Dermis microvascular lymphatic vessel endothelial cell (primary cell): Measurements from ENCODE around the gene MCOLN2. TPM values are rescaled to one million over a fixed set of nuclear protein-coding genes. Genes with fewer than 3 reads are reported as not detected.
"Not testable (repeated sequence)": the region's sequence is repeated elsewhere in the genome, so short reads cannot be mapped to it uniquely, and the experiment has no call there.

Experiments
- DNase-seq, 2 donors: peaks; one replicate each; pipeline versions ENCODE4 v3.0.0 to v3.0.0-alpha.2; 2010; ENCODE audit warnings: low read depth in 2 of 2
- total RNA-seq: library from RNA; depleted of rRNA; stranded (reverse); fragments of >200 nt; gene quantifications from 2 replicates; pipeline ENCODE4 v1.2.1, GENCODE V29; 2014

The MCOLN2 gene
- total RNA-seq, 1 donor from 2014 or later: not detected

- DNase-seq: peak; percentile 70 to 88
Measured at GRCh38 chr1:84944767-84945486, 52.0 kb downstream of the MCOLN2 start.

- no peak for DNase-seq
Measured at GRCh38 chr1:84941843-84942242, 55.1 kb downstream of the MCOLN2 start.

GRCh38 chr1:84940481-84940880, 56.4 kb downstream of the MCOLN2 start:
- peak in 1 of 2 donors; percentile 14 for DNase-seq

GRCh38 chr1:84939761-84940160, 57.2 kb downstream of the MCOLN2 start:
- DNase-seq: no peak

- DNase-seq: no peak
Measured at GRCh38 chr1:84939151-84939550, 57.8 kb downstream of the MCOLN2 start.

- DNase-seq: peak; percentile 40 to 71
Measured at GRCh38 chr1:84936116-84936810, 60.6 kb downstream of the MCOLN2 start.

GRCh38 chr1:84933011-84933611, 63.8 kb downstream of the MCOLN2 start:
- no peak for DNase-seq

GRCh38 chr1:84930831-84931230, 66.1 kb downstream of the MCOLN2 start:
- no peak for DNase-seq

GRCh38 chr1:84930329-84930728, 66.6 kb downstream of the MCOLN2 start:
- DNase-seq: no peak

- DNase-seq: no peak
Measured at GRCh38 chr1:84929581-84929980, 67.3 kb downstream of the MCOLN2 start.

- no peak for DNase-seq
Measured at GRCh38 chr1:84928979-84929378, 67.9 kb downstream of the MCOLN2 start.

GRCh38 chr1:84923317-84923716, 73.6 kb downstream of the MCOLN2 start:
- no peak for DNase-seq

GRCh38 chr1:84920159-84920558, 76.8 kb downstream of the MCOLN2 start:
- no peak for DNase-seq

- DNase-seq: no peak
Measured at GRCh38 chr1:84919461-84919970, 77.4 kb downstream of the MCOLN2 start.

GRCh38 chr1:84918726-84919336, 78.1 kb downstream of the MCOLN2 start:
- no peak for DNase-seq

- no peak for DNase-seq
Measured at GRCh38 chr1:84916897-84917296, 80.0 kb downstream of the MCOLN2 start.

GRCh38 chr1:84913555-84913892, 83.4 kb downstream of the MCOLN2 start:
- no peak for DNase-seq

GRCh38 chr1:84912726-84913554, 84.0 kb downstream of the MCOLN2 start:
- DNase-seq: no peak

- not testable (repeated sequence) for DNase-seq
Measured at GRCh38 chr1:84908746-84909464, 88.0 kb downstream of the MCOLN2 start.

- DNase-seq: no peak
Measured at GRCh38 chr1:84907095-84907827, 89.7 kb downstream of the MCOLN2 start.
